Ishikawa (cell line): ENCODE results near the gene ZNF550.

Experiments
- CEBPB ChIP-seq: IDR thresholded peaks from 2 replicates; pipeline ENCODE4 v1.6.1; 2012
- CREB1 ChIP-seq: IDR thresholded peaks from 2 replicates; pipeline ENCODE4 v1.6.1; 2012; ENCODE audit warnings: low read depth
- EP300 ChIP-seq: IDR thresholded peaks from 2 replicates; pipeline ENCODE4 v1.6.1; 2012; ENCODE audit warnings: borderline replicate concordance
- REST ChIP-seq: IDR thresholded peaks from 2 replicates; pipeline ENCODE4 v1.6.1; 2012; ENCODE audit warnings: low read depth, mild to moderate bottlenecking
- TAF1 ChIP-seq: IDR thresholded peaks from 2 replicates; pipeline ENCODE4 v1.6.1; 2012; ENCODE audit warnings: low read depth, mild to moderate bottlenecking
- TEAD4 ChIP-seq: IDR thresholded peaks from 2 replicates; pipeline ENCODE4 v1.6.1; 2012
- YY1 ChIP-seq: IDR thresholded peaks from 2 replicates; pipeline ENCODE4 v1.6.1; 2012; ENCODE audit warnings: low read depth
- TF ChIP-seq, protein P1 (sequence below): IDR thresholded peaks from 2 replicates; pipeline ENCODE4 v1.6.1; 2012

- TF ChIP-seq EP300 (no peak), YY1 (0 out of 2 replicates have a peak, but pooled peaks have one; percentile 31), TAF1 (no peak), REST (no peak), CEBPB (no peak), TEAD4 (no peak), CREB1 (no peak)
- TF ChIP-seq, protein P1, sequence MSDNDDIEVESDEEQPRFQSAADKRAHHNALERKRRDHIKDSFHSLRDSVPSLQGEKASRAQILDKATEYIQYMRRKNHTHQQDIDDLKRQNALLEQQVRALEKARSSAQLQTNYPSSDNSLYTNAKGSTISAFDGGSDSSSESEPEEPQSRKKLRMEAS: no peak
Measured at GRCh38 chr19:57599761-57600383, 40.2 kb upstream of the ZNF550 start, which contains the start of gene ZNF530.
